ENCODE measurements around the gene UIMC1.
"Not testable (repeated sequence)": the region's sequence is repeated elsewhere in the genome, so short reads cannot be mapped to it uniquely, and the experiment has no call there.

Gene UIMC1

GRCh38 chr5:177006265-177006972 is at the start of gene UIMC1:
Gene UIMC1, minus strand, starts transcription at chr5:177006779. Its CDS starts 24,164 bp downstream, at chr5:176982615.
- peak; percentile 94 for DNase-seq

DNA sequence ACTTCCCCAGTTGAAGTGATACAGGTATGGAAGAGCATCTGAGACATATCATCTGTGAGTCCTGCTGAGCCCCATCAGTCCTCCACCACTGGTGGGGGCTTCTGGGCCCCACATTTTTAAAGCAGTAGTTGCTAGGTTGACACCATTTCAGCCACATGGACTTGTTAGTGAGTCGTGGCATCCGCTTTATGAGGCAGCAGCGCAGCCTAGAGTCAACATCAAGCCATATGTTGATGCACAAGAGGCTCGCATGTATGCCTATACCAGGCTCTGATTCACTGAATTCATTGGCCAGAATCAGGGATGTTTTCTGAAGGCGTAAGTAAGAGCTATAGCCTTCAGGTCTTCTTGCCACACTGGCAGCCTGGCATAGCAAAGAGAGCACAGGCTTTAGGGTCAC is 42.7 kb upstream of the UIMC1 start:
- DNase-seq = no peak

GRCh38 chr5:177048531-177048930 is 42.0 kb upstream of the UIMC1 start:
- not testable (repeated sequence) for DNase-seq

DNA sequence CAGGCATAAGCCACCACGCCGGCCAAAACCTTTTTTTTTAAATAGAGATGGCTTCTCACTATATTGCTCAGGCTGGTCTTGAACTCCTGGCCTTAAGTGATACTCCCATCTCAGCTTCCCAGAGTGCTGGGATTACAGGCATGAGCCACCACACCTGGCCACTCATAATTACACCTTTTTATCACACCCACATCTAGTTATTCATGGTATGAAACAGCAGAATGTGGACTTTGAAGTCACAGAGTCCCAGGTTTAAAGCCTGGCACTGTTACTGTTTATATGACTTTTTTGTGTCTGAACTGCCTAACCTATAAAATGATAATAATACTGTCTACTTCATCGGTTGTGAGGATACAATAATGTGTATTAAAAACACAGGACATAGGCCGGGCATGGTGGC is 39.1 kb upstream of the UIMC1 start:
- DNase-seq = no peak

GRCh38 chr5:177044641-177045040 is 38.1 kb upstream of the UIMC1 start:
- no peak for DNase-seq

GRCh38 chr5:177043958-177044357 is 37.4 kb upstream of the UIMC1 start:
- no peak for DNase-seq

DNA sequence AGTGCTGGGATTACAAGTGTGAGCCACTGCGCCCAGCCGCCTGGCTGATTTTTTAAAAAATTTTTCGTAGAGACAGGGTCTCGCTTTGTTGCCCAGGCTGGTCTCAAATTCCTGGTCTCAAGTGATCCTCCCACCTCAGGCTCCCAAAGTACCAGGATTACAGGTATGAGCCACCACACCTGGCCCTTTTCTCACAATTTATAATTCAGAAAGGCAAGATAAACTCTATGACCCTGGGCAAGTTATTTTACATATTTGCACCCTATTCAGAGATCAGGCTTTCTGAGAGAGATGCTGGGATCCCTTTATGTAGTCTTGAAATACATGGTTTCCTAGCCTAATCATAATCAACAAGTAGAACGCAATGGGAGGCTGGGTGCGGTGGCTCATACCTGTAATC is 36.5 kb upstream of the UIMC1 start:
- DNase-seq = no peak

GRCh38 chr5:177041936-177042335 is 35.4 kb upstream of the UIMC1 start:
- no peak for DNase-seq

- no peak for DNase-seq
These were observed 34.3 kb upstream of the UIMC1 start for GRCh38 chr5:177040814-177041420.

- DNase-seq = no peak
These were observed 30.3 kb upstream of the UIMC1 start for GRCh38 chr5:177036921-177037320.

GRCh38 chr5:177036443-177036842 is 29.9 kb upstream of the UIMC1 start:
- DNase-seq = no peak

DNA sequence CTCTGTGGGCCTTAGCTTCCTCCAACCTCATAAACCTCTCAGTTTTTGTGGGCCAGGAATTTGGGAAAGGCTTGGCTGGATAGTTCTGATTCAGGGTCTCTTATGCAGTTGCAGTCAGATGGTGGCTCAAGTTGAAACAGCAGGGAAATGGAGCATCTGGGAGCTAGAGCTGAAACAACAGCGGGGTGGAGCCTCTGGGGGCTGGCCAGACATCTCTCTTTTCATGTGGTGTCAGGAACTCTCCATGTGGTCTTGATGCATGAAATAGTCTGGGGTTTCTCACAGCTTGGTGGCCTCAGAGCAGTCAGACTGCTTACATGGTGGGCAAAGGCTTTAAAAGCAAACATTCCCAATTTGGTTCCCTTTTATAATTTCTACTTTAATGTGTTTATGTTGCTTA is 29.4 kb upstream of the UIMC1 start:
- no peak for DNase-seq

- DNase-seq = no peak
These were observed 22.9 kb upstream of the UIMC1 start for GRCh38 chr5:177029498-177029897.

GRCh38 chr5:177027665-177028064 is 21.1 kb upstream of the UIMC1 start:
- no peak for DNase-seq

DNA sequence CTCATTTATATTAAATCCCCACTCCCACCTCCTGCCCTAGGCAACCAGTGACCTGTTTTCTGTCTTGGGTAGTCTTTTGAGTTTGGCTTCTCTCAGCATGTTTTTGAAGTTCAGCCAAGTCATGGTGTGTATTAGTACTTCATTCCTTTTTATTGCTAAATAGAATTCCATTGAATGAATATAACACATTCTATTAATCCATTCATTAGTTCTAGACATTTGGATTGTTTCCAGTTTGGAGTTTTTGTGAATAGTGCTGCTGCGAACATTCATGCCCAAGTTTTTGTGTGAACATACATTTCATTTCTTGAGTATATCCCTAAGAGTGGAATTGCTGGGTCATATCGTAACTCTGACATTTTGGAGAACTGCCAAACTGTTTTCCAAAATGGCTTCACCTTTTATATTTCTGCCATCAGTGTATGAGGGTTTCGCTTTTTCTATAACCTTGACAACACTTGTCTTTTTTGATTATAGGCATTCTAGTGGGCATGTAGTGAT is 18.6 kb upstream of the UIMC1 start:
- no peak for DNase-seq

DNA sequence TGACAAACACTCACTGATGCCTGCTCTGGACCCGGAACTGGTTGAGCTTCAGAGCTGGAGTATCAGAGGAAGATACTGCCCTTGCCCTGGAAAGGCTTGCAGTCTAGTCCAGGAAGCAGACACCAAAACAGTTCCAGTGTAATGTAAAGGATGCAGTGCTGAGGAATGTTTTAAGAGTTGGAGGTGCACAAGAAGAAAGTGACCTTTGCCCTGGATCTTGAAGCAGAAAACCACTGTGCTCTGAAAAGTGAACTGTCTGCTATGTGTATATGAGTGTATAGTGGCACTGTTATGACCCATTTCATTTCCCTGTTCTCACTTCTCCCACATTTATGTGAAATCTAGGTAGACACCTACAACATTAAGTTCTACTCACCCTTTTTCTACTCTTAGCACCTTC is 18.0 kb upstream of the UIMC1 start:
- no peak for DNase-seq

- no peak for DNase-seq
These were observed 16.7 kb upstream of the UIMC1 start for GRCh38 chr5:177023303-177023664.

DNA sequence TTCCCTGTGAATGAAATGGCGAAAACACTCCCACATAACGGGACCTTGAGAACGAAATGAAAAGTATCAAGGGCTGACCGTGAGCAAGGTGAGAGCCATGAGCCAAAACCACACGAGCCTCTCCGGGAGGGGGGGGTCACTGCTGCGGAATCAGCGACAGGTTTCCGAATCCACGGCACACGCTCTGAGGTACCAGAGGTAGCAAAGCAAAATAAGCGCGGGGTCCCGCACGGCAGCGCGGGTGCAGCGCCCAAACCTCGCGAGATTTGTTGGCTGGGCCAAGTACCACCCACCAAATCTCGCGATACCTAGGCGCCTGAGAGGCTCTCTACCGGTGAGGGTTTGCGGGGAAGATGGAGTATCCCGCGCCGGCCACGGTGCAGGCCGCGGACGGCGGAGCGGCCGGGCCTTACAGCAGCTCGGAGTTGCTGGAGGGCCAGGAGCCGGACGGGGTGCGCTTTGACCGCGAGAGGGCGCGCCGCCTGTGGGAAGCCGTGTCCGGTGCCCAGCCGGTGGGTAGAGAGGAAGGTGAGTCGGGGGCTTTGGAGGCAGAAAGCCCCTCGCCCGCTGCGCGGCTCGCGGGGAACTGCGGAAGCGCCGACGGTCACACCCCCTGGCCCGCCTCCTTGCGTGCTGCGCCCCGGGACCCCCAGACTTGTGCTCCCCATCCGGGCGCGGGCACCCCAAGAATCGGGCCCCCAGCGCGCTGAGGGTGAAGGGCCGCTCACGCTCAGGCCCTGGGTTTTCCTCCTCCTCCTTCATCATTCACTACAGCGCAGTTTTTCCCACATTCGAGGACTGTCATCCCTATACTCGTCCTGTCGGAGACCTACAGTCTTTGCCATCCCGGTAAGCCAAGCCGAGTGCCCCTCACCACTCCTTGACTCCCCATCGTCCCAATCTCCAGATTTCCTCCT is 16.1 kb upstream of the UIMC1 start, which contains the start of gene ZNF346:
Gene ZNF346 (plus strand): TSS at position 311 of the 917 bp plus-strand sequence. CDS start 43 bp downstream, at position 354.
- peak; percentile 97 for DNase-seq

- no peak for DNase-seq
These were observed 13.5 kb upstream of the UIMC1 start for GRCh38 chr5:177020033-177020432.

DNA sequence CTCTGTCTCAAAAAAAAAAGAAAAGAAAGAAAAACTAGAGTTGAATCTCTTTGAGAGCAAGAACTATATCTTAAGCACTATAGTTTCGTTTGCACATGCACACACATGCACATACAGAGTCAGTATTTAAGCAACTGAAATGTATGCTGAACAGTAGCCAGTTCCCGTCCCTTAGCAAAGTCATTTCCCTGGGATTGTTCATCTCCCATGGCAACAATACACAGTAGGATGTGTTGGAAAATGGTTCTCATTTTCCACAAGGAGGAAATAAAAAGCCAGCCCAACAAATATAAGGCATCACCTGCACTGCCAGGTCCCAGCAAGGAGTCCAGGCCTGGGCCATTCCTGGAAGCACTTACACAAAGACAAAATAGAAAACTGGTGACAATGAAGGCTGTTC is 11.8 kb upstream of the UIMC1 start:
- no peak for DNase-seq

DNA sequence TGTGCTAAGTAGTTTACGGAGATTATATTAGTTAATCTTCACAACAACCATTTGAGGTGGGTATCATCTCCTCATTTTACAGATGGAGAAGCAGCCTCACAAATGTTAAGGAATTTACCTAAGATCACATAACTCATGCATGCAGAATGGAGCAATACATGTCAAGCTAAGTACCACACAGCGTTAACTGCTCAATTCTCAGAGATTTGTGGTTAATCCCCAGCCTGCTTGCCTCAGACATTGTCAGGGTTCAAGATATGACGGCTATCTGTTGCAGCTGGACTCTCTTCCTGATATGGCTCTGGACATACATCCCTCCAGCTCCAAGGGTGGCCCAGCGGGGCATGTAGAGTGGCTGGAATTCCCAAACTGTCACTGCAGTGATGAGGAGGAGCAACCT is 8.6 kb upstream of the UIMC1 start:
- no peak for DNase-seq

DNA sequence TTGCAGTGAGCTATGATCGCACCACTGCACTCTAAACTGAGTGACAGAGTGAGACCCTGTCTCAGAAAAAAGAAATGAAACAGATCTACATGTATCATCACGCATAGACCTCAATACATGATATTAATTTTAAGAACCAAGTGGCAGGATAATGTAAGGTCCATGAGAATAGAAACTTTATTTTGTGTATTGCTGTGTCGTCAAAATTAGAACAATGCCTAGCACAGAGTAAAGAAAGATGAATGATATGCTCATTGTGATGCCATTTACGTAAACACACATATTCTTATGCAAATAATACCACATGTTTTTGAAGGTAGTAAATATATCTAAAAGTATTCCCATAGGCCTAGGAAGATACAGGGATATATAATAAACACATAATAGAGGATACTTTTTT is 3.6 kb upstream of the UIMC1 start:
- DNase-seq = no peak

DNA sequence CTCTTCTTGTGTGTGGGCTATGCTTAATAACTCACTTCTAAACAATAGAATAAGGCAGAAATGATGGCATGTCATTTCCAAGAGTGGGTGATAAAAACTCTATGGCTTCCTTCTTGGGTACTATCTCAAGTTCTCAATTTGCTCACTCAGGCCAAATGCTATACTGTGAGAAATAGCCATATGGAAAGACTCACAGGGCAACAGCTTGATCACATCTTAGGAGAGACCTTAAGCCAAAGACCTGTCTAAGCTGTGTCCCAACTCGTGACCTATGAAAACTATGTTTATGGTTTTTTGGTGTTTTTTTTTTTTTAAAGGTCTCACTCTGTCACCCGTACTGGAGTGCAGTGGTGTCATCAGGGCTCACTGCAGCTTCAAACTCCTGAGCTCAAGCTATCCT is 2.1 kb upstream of the UIMC1 start:
- DNase-seq = no peak
